ENCODE data around the gene MRPS5.

GRCh38 chr2:95056044-95056443, 65.6 kb downstream of the MRPS5 start:
- TF ChIP-seq CTCF (conservative IDR thresholded peaks at IDR 0.05) (no peak), ZFX (IDR thresholded peaks at IDR 0.05) (no peak)

All from C4-2B (cell line).